Neural progenitor cell (in vitro differentiated cells): ENCODE measurements around the gene EEIG1.

ENCODE experiments used
- CTCF ChIP-seq: fragments of 200-600 bp; sonication (generic); IDR thresholded peaks from 2 replicates; pipeline ENCODE4 v1.5.1; 2017; ENCODE audit warnings: antibody characterized with exemption, mild to moderate bottlenecking
- EZH2 ChIP-seq: fragments of 200-600 bp; sonication (generic); IDR thresholded peaks from 2 replicates; pipeline ENCODE4 v1.6.1; 2017; ENCODE audit warnings: antibody characterized with exemption, mild to moderate bottlenecking, moderate library complexity

- TF ChIP-seq CTCF: no peak
- TF ChIP-seq EZH2: no peak
These were observed 40.3 kb upstream of the EEIG1 start for GRCh38 chr9:128021098-128021497.
